Transverse colon (tissue), 4 donors: ENCODE measurements around the gene VWA7.

ENCODE experiments used
- CTCF ChIP-seq, 5 experiments: fragments of 200-600 bp in 3 of 5; fragments of 450-650 bp in 2 of 5; sonication (generic) in 3 of 5; IDR thresholded peaks; 1 replicate in 2 of 5; 2 replicates in 3 of 5; pipeline ENCODE4 v1.5.1; 2016 to 2017; ENCODE audit warnings: antibody characterized with exemption in 5 of 5, inconsistent platforms in 3 of 5, mild to moderate bottlenecking in 2 of 5, moderate library complexity in 1 of 5
- POLR2AphosphoS5 ChIP-seq, 3 donors: sonication (generic); formaldehyde crosslinking; IDR thresholded peaks; one replicate each; pipeline ENCODE4 v1.6.1; 2016; ENCODE audit warnings: antibody characterized with exemption in 3 of 3

GRCh38 chr6:31811645-31812044 lies 34.5 kb upstream of the VWA7 start:
- TF ChIP-seq POLR2AphosphoS5 (IDR thresholded peaks at IDR 0.05): no peak
- no peak for TF ChIP-seq CTCF (IDR thresholded peaks at IDR 0.05)
